Muscle layer of duodenum (tissue), 2 donors: ENCODE results near the gene STPG3.

Source experiments
- H3K27ac ChIP-seq: one replicate; pipeline ENCODE4 v1.7.0; 2013; ENCODE audit warnings: mild to moderate bottlenecking, low read length
- H3K27me3 ChIP-seq: one replicate; pipeline ENCODE4 v1.7.0; 2013; ENCODE audit warnings: low read depth, mild to moderate bottlenecking, control low read depth, low read length
- H3K36me3 ChIP-seq, 2 donors: one replicate each; pipeline ENCODE4 v1.7.0; 2013; ENCODE audit warnings: low read length in 2 of 2, control low read depth in 1 of 2, mild to moderate bottlenecking in 1 of 2; ENCODE audit not compliant: insufficient read depth in 2 of 2, control insufficient read depth in 1 of 2
- H3K4me1 ChIP-seq, 2 donors: one replicate each; pipeline ENCODE4 v1.7.0; 2013; ENCODE audit warnings: low read length in 2 of 2, mild to moderate bottlenecking in 2 of 2, control low read depth in 1 of 2, moderate library complexity in 1 of 2; ENCODE audit not compliant: insufficient read depth in 2 of 2, control insufficient read depth in 1 of 2
- H3K4me3 ChIP-seq, 2 donors: one replicate each; pipeline ENCODE4 v1.7.0; 2013; ENCODE audit warnings: low read length in 2 of 2, low read depth in 1 of 2, mild to moderate bottlenecking in 1 of 2
- H3K9me3 ChIP-seq, 2 donors: one replicate each; pipeline ENCODE4 v1.7.0; 2013; ENCODE audit warnings: low read length in 2 of 2, control low read depth in 1 of 2, mild to moderate bottlenecking in 1 of 2; ENCODE audit not compliant: control insufficient read depth in 1 of 2
- donor health status: healthy.

The STPG3 gene

GRCh38 chr9:137275203-137275587 is 24.1 kb downstream of the STPG3 start:
- Histone ChIP-seq H3K4me3 (no peak overlapping the region), H3K9me3 (no peaks in the 10 kb centered on the region), H3K4me1 (peaks cover 8 to 18% of the 10 kb centered on the region in 2 donors), H3K27ac (no peak overlapping the region), H3K36me3 (peaks cover 4 to 33% of the 10 kb centered on the region in 2 donors), H3K27me3 (no peaks in the 10 kb centered on the region)

GRCh38 chr9:137275588-137276472 is 24.7 kb downstream of the STPG3 start:
- Histone ChIP-seq H3K36me3 (peaks cover 4 to 32% of the 10 kb centered on the region in 2 donors), H3K4me1 (peaks cover 8 to 22% of the 10 kb centered on the region in 2 donors), H3K27me3 (no peaks in the 10 kb centered on the region), H3K4me3 (no peak overlapping the region), H3K27ac (no peak overlapping the region), H3K9me3 (no peaks in the 10 kb centered on the region)

GRCh38 chr9:137276473-137277328 is 25.6 kb downstream of the STPG3 start:
- H3K4me3 ChIP-seq = peak overlapping the region; percentile 50 to 64
- H3K9me3 ChIP-seq = no peaks in the 10 kb centered on the region
- peak overlapping the region; percentile 51 for H3K27ac ChIP-seq
- H3K4me1 ChIP-seq = peaks cover 8 to 26% of the 10 kb centered on the region in 2 donors
- H3K27me3 ChIP-seq = no peaks in the 10 kb centered on the region
- peaks cover 4 to 26% of the 10 kb centered on the region in 2 donors for H3K36me3 ChIP-seq

DNA sequence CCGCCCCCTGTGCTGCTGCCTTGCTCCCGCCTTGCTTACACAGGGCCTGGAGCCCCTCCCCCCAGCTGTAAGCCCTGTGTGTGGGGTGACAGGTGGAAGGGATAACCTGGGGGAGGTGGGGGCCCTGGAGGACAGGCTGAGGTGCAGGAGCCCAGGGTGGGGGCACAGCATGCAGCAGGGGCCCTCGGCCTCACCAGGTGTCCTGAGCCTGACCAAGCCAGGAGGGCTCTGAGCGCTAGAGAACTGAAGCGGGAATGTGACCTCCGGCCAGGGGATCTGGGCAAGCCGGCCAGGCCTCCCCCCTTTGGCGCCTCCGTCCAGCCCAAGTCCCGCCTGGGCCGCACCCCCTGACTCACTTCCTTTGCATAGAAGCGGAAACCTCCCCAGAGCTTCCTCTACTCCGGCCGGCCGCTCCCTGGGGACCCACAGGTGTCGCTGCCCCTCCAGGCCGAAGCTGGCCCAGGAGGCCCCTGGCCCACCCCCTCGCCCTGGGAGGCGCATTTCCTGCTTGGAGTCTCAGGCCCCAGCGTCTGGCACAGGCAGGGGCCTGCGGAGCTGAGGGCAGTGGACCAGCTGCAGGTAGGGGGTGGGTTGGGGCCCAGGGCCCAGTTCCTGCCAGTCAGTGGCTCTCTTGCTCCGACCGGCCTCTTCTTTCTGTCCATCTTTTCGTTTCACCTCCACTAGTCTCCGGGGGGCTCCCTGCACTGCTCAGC is 26.4 kb downstream of the STPG3 start, which contains the start of gene TOR4A:
TOR4A (plus strand) TSS at position 398 of the 713 bp plus-strand sequence. CDS start 964 bp downstream, outside the sequence.
- H3K4me1 ChIP-seq = peaks cover 8 to 26% of the 10 kb centered on the region in 2 donors
- peaks cover 0 to 19% of the 10 kb centered on the region in 2 donors for H3K36me3 ChIP-seq
- H3K27me3 ChIP-seq = no peaks in the 10 kb centered on the region
- H3K9me3 ChIP-seq = no peaks in the 10 kb centered on the region
- H3K27ac ChIP-seq = peak within 1 kb of the TSS; percentile 72
- peak within 1 kb of the TSS; percentile 50 to 64 for H3K4me3 ChIP-seq

GRCh38 chr9:137278061-137278701 is 27.1 kb downstream of the STPG3 start:
- no peaks in the 10 kb centered on the region for H3K27me3 ChIP-seq
- peak overlapping the region; percentile 72 for H3K27ac ChIP-seq
- no peaks in the 10 kb centered on the region for H3K9me3 ChIP-seq
- H3K4me1 ChIP-seq = peaks cover 8 to 26% of the 10 kb centered on the region in 2 donors
- peak overlapping the region; percentile 50 to 64 for H3K4me3 ChIP-seq
- H3K36me3 ChIP-seq = peaks cover 0 to 12% of the 10 kb centered on the region in 2 donors

DNA sequence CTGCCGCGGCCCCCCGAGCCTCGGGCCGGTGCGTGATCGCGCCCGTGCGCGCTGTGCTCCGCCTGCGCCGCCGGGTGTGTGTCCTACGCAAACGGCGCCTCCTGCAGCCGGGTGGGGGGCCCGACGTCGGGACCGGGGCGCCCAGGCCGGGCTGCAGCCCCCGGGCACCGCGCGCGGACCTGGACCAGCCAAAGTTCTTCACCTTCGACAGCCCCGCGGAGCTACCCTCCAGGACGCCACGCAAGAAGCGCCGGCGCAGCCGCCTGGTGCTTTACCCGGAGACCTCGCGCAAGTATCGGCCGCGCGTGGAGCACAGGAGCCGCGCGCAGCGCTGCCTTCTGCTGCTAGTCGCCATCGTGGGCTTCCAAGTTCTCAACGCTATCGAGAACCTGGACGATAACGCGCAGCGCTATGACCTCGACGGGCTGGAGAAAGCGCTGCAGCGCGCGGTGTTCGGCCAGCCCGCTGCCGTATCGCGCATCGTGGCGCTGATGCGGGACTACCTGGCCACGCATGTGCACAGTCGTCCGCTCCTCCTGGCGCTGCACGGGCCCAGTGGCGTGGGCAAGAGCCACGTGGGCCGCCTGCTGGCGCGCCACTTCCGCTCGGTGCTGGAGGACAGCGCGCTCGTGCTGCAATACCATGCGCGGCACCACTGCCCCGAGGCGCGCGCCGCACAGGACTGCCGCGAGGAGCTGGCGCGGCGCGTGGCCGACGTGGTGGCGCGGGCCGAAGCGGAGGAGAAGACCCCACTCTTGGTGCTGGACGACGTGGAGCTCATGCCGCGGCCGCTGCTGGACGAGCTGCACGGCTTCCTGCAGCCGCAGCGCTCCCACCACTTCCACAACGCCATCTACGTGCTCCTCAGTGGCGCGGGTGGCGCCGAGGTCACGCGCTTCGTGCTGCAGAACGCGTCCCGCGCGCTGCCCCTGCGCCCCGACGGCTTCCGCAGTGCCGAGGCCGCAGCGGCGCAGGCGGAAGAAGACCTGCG is 27.9 kb downstream of the STPG3 start:
- peaks cover 8 to 26% of the 10 kb centered on the region in 2 donors for H3K4me1 ChIP-seq
- no peaks in the 10 kb centered on the region for H3K9me3 ChIP-seq
- no peak overlapping the region for H3K27ac ChIP-seq
- H3K4me3 ChIP-seq = peak overlapping the region in 1 of 2 donors; percentile 64
- H3K27me3 ChIP-seq = no peaks in the 10 kb centered on the region
- peaks cover 0 to 5% of the 10 kb centered on the region in 2 donors for H3K36me3 ChIP-seq

- Histone ChIP-seq H3K27ac (no peak overlapping the region), H3K27me3 (no peaks in the 10 kb centered on the region), H3K4me1 (peaks cover 8 to 26% of the 10 kb centered on the region in 2 donors), H3K36me3 (no peaks in the 10 kb centered on the region), H3K9me3 (no peaks in the 10 kb centered on the region), H3K4me3 (no peak overlapping the region)
Measured at GRCh38 chr9:137279741-137280473, 28.8 kb downstream of the STPG3 start.

GRCh38 chr9:137280474-137281344 is 29.6 kb downstream of the STPG3 start:
- Histone ChIP-seq H3K4me1 (peaks cover 8 to 24% of the 10 kb centered on the region in 2 donors), H3K27me3 (no peaks in the 10 kb centered on the region), H3K27ac (no peak overlapping the region), H3K36me3 (no peaks in the 10 kb centered on the region), H3K4me3 (no peak overlapping the region), H3K9me3 (no peaks in the 10 kb centered on the region)
